SK-N-MC (cell line): ENCODE data around the gene SEMA3B.

ENCODE experiments used
- DNase-seq: peaks from one replicate; pipeline ENCODE4 v3.0.0-alpha.2; 2011; ENCODE audit warnings: low read depth, low spot score
- H3K27ac ChIP-seq: fragments of 200-600 bp; sonication (generic); 2 replicates; pipeline ENCODE4 v1.5.1; 2016; ENCODE audit warnings: mixed run types
- H3K36me3 ChIP-seq: fragments of 200-600 bp; sonication (generic); 2 replicates; pipeline ENCODE4 v1.6.1; 2017; ENCODE audit warnings: antibody characterized with exemption, low read length, mixed read lengths; ENCODE audit not compliant: insufficient read depth
- H3K4me3 ChIP-seq: fragments of 200-600 bp; sonication (generic); 2 replicates; pipeline ENCODE4 v1.5.1; 2016
- H3K9ac ChIP-seq: fragments of 200-600 bp; sonication (generic); 2 replicates; pipeline ENCODE4 v1.8.0; 2017; ENCODE audit warnings: mixed run types, mixed read lengths; ENCODE audit not compliant: insufficient read length
- H3K9me3 ChIP-seq: fragments of 200-600 bp; sonication (generic); 2 replicates; pipeline ENCODE4 v1.6.1; 2017; ENCODE audit warnings: low read depth, mild to moderate bottlenecking, antibody characterized with exemption, low read length, moderate library complexity, mixed read lengths
- EZH2 ChIP-seq: fragments of 200-600 bp; sonication (generic); IDR thresholded peaks from one replicate; pipeline ENCODE4 v1.6.1; 2017; ENCODE audit warnings: antibody characterized with exemption
- FOXP2 ChIP-seq: optimal IDR thresholded peaks from 2 replicates; pipeline ENCODE3; 2011; ENCODE audit warnings: mild to moderate bottlenecking, moderate library complexity; ENCODE audit not compliant: insufficient read depth; ENCODE audit errors: extremely low read length, control extremely low read depth
- POLR2AphosphoS5 ChIP-seq: IDR thresholded peaks from 2 replicates; pipeline ENCODE4 v1.6.1; 2012; ENCODE audit warnings: mild to moderate bottlenecking, low read depth, low read length, borderline replicate concordance

Gene SEMA3B

DNA sequence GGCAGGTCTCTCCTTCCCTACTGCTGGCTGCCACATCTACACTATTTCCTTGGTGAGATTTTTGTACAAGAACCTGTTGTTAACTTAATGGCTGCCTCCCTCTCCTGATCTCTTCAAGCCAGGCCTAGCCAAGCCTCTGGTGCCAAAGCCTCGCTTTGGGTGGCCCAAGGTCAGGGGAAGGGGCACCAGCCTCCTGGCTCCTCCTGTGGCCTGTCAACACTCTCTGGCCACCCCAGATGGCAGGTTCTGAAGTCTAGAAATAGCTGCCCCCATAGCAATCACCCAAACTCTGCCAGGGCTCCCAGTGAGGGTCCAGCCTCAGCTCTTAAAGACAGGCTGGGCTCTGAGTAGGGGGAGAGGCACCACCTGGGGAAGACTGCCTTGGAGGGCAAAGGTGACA lies 18.3 kb downstream of the SEMA3B start:
- H3K9me3 ChIP-seq, result no peaks in the 10 kb centered on the region
- TF ChIP-seq FOXP2 (no peak), EZH2 (no peak), POLR2AphosphoS5 (no peak; the same call in 1 of the 2 replicates)
- H3K27ac ChIP-seq, result no peak overlapping the region
- no peak for DNase-seq
- no peak overlapping the region for H3K4me3 ChIP-seq
- no peak overlapping the region for H3K9ac ChIP-seq
- H3K36me3 ChIP-seq, result peaks cover 14% of the 10 kb centered on the region; the same call in 1 of the 2 replicates

DNA sequence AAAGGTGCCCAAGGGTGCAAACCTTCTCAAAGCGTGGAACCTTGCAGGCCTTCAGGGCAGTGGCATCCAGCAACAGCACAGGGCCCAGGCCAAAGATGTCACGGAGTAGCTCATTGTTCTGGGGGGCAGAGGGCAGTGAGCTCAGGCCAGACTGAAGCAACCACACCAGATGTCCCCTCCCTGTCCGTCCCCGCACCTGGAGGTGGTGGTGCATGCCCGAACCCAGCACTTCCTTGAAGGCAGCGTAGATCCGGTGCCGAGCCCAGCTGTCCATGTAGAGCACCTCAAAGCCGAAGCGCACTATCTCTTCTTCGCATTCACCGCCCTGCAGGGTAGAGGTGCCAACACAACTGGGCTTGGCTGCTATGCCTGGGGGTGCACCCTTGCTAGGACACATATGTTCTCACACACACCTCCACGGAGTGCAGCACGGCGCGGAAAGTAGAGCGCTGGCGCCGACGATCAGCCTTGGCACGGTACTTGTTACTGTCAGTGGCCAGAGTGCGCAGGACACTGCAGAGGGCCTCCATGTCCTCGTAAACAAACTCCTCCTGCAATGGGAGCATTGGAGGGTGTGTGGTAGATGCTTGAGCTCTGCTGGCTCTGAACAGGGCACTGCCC lies 19.6 kb downstream of the SEMA3B start:
- DNase-seq, result no peak
- Histone ChIP-seq H3K36me3 (peaks cover 14% of the 10 kb centered on the region; the same call in 1 of the 2 replicates), H3K4me3 (no peak overlapping the region), H3K27ac (no peak overlapping the region), H3K9me3 (no peaks in the 10 kb centered on the region), H3K9ac (no peak overlapping the region)
- TF ChIP-seq POLR2AphosphoS5 (no peak), FOXP2 (no peak), EZH2 (no peak)

DNA sequence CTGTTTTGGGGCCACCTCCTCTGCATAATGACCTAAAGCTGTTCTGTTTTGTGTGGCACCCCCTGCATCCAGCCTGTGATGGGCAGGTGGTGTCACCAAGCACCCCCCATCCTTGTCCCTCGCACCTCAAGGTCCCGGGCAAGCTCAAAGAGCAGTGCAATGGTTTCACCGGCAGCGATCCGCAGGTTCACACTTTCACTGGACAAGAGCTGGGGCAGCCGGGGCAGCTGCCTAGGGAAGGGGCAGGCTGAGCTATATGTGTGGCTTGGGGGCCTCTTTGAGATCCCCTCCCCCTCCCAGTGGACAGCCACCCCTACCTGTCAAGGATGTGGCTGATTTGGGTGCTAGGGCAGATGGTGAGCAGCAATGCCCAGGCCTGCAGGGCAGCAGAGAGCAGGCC lies 20.2 kb downstream of the SEMA3B start:
- Histone ChIP-seq H3K4me3 (no peak overlapping the region), H3K9me3 (no peaks in the 10 kb centered on the region), H3K36me3 (peaks cover 14% of the 10 kb centered on the region; the same call in 1 of the 2 replicates), H3K27ac (no peak overlapping the region), H3K9ac (no peak overlapping the region)
- DNase-seq, result no peak
- TF ChIP-seq POLR2AphosphoS5 (no peak), FOXP2 (no peak), EZH2 (no peak)

DNA sequence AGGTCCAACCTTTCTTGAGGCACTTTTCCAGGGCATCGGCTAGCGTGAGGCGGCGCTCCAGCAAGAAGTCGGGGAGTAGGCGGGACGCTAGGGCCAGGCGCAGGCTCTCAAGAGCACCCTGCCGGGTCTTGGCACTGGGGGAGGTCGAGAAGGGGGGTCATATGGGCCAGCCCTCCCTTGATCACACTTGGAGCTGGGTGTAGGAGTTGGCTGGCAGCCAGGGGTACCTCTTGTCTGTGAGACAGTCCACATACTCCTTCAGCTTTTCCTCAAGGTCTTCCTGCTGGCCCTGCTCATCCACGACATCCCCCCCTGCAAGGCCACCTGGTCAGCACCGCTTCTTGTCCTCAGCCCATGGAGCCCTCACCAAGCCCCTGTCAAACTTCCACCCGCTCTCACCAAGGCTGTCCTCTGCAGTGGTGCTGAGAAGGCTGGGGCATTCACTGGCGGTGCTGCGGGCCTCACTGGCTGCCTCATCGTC lies 21.3 kb downstream of the SEMA3B start:
- Histone ChIP-seq H3K36me3 (peaks cover 14% of the 10 kb centered on the region; the same call in 1 of the 2 replicates), H3K9ac (no peak overlapping the region), H3K9me3 (no peaks in the 10 kb centered on the region), H3K27ac (no peak overlapping the region), H3K4me3 (no peak overlapping the region)
- DNase-seq, result no peak
- TF ChIP-seq FOXP2 (no peak), EZH2 (no peak), POLR2AphosphoS5 (no peak)

DNA sequence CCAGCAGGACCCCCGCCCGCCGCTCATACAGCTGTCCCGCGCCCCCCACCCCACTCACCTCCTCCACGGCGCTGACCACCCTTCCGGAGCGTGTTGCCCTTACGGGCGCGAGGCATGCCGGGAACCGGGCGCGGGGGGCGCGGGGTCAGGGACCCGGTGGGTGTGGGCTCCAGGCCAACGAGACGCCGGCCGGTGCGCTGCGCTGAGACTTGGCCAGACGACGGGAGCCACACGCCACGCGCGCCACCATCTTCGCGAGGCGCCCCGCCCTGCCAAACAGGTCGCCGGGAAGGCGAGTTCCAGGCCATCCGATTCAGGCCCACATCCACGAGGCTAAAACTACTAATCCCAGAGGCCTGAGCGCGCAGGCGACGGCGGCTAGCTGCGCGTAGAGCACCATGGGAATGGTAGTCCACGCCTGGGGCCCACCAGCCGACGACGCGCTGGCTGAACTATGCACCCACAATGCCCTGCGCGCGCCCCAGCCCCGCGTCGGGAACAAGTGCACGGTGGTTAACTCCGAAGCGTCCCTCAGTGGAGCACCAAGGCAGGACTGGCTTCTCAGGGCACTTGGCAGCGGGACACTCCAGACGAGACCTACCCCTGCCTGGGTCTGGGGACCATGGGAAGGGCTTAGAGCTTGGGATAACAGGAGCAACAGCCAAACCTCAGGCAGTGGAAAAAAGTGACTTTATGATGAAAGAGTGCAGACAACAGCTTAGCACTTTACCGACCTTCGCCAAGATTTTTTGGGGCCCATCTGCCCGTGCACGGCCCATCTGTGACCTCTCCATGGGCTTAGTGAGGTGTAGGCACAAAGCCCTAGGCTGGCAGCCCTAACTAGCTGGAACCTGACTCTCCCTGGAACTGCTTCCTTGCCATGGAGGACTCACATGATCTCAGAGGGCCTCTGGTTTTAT lies 23.5 kb downstream of the SEMA3B start, which contains the start of gene IFRD2:
Gene IFRD2 (minus strand): TSS at position 271 of the 920 bp plus-strand sequence. CDS start 155 bp downstream, at position 116.
- peak; percentile 70 for DNase-seq
- Histone ChIP-seq H3K9me3 (no peaks in the 10 kb centered on the region), H3K36me3 (peaks cover 14% of the 10 kb centered on the region; the same call in 1 of the 2 replicates), H3K4me3 (peak within 1 kb of the TSS; percentile 84), H3K27ac (0 out of 2 replicates have a peak within 1 kb of the TSS, but pooled peaks have one; percentile 31), H3K9ac (peak within 1 kb of the TSS; percentile 89)
- peak; percentile 41 for TF ChIP-seq FOXP2
- no peak for TF ChIP-seq EZH2
- peak; percentile 76; the same call in 1 of the 2 replicates for TF ChIP-seq POLR2AphosphoS5

DNA sequence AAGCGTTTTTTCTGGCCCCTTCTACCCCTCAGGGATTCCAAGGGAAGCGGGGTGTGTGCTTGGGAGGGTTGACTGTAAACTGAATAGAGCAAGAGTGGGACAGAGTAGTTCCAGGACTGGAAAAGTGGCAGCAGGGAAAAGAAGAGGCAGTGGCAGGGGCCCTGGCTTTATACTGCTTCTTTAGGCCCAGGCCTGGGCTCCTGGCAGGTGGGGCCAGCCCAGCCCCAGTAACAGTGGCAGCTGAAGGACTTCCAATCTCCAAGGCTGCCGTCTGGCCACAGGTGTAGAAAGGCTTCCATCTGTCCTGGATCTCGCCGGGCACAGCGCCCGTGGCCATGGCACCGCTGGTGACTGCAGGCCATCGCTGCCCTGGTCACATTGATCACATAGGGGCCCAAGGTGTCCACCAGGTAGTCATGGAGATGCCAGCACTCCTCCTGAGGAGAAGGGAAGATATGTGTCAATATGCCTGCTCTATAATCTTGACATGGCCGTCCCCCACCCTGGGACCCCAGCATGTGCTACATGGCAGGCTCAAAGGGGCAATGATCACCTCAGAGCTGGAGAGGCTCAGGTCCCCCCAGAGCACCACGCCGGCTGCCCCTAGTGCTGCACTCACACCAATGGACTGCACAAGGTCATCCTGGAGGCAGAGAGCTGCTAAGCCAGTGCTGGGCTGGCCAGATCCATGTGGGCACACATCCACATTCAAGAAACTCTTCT lies 24.3 kb downstream of the SEMA3B start:
- DNase-seq, result no peak
- Histone ChIP-seq H3K27ac (no peak overlapping the region), H3K9me3 (no peaks in the 10 kb centered on the region), H3K36me3 (peaks cover 11% of the 10 kb centered on the region; the same call in 1 of the 2 replicates), H3K4me3 (peak overlapping the region; percentile 84), H3K9ac (peak overlapping the region; percentile 67)
- no peak for TF ChIP-seq FOXP2
- TF ChIP-seq POLR2AphosphoS5, result no peak
- TF ChIP-seq EZH2, result no peak

DNA sequence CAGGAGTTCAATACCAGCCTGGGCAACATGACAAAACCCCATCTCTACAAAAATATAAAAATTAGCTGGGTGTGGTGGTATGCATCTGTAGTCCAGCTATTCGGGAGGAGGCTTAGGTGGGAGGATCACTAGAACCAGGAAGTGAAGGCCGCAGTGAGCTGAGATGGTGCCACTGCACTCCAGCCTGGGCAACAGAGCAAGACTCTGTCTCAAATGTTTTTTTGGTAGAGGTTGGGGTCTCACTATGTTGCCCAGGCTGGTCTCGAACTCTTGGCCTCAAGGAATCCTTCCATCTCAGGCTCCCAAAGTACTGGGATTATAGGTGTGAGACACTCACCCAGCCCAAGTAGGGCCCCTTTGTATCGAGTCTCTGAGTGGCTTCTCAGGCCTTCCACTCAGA lies 25.1 kb downstream of the SEMA3B start:
- no peak overlapping the region for H3K9ac ChIP-seq
- H3K4me3 ChIP-seq, result no peak overlapping the region
- H3K27ac ChIP-seq, result no peak overlapping the region
- no peaks in the 10 kb centered on the region for H3K9me3 ChIP-seq
- no peak for DNase-seq
- TF ChIP-seq POLR2AphosphoS5, result no peak
- peaks cover 8% of the 10 kb centered on the region; the same call in 1 of the 2 replicates for H3K36me3 ChIP-seq
